ENCODE data around the gene ATG2A.

ATG2A gene

GRCh38 chr11:64875369-64876228, 41.4 kb downstream of the ATG2A start:
- in situ Hi-C loops (cut with MboI; ENCODE audit: low pct_unique_long_range_greater_than_20kb, low sequenced_read_pairs) = no loop called here
- DNase-seq = no peak

GRCh38 chr11:64874308-64875240, 42.4 kb downstream of the ATG2A start:
- in situ Hi-C loops (cut with MboI; ENCODE audit: low pct_unique_long_range_greater_than_20kb, low sequenced_read_pairs) = no loop called here
- DNase-seq = no peak

- no peak for DNase-seq
- in situ Hi-C loops (cut with MboI; ENCODE audit: low pct_unique_long_range_greater_than_20kb, low sequenced_read_pairs) = no loop called here
These were observed 44.1 kb downstream of the ATG2A start for GRCh38 chr11:64872790-64873488.

GRCh38 chr11:64871492-64871891, 45.5 kb downstream of the ATG2A start:
- in situ Hi-C loops (cut with MboI; ENCODE audit: low pct_unique_long_range_greater_than_20kb, low sequenced_read_pairs) = no loop called here
- no peak for DNase-seq

- in situ Hi-C loops (cut with MboI; ENCODE audit: low pct_unique_long_range_greater_than_20kb, low sequenced_read_pairs) = no loop called here
- DNase-seq = no peak
These were observed 46.0 kb downstream of the ATG2A start for GRCh38 chr11:64870893-64871466.

- DNase-seq = no peak
- in situ Hi-C loops (cut with MboI; ENCODE audit: low pct_unique_long_range_greater_than_20kb, low sequenced_read_pairs) = no loop called here
These were observed 46.7 kb downstream of the ATG2A start for GRCh38 chr11:64870176-64870892.

GRCh38 chr11:64869571-64870175, 47.3 kb downstream of the ATG2A start:
- no peak for DNase-seq
- in situ Hi-C loops (cut with MboI; ENCODE audit: low pct_unique_long_range_greater_than_20kb, low sequenced_read_pairs) = no loop called here

- in situ Hi-C loops (cut with MboI; ENCODE audit: low pct_unique_long_range_greater_than_20kb, low sequenced_read_pairs) = no loop called here
- no peak for DNase-seq
These were observed 48.0 kb downstream of the ATG2A start for GRCh38 chr11:64868904-64869570.

GRCh38 chr11:64867748-64868462, 49.1 kb downstream of the ATG2A start:
- DNase-seq = no peak
- in situ Hi-C loops (cut with MboI; ENCODE audit: low pct_unique_long_range_greater_than_20kb, low sequenced_read_pairs) = no loop called here

GRCh38 chr11:64866173-64866491, 50.9 kb downstream of the ATG2A start:
- no peak for DNase-seq
- in situ Hi-C loops (cut with MboI; ENCODE audit: low pct_unique_long_range_greater_than_20kb, low sequenced_read_pairs) = no loop called here

GRCh38 chr11:64865286-64866172, 51.5 kb downstream of the ATG2A start:
- in situ Hi-C loops (cut with MboI; ENCODE audit: low pct_unique_long_range_greater_than_20kb, low sequenced_read_pairs) = no loop called here
- no peak for DNase-seq

- in situ Hi-C loops (cut with MboI; ENCODE audit: low pct_unique_long_range_greater_than_20kb, low sequenced_read_pairs) = no loop called here
- DNase-seq = no peak
These were observed 52.3 kb downstream of the ATG2A start for GRCh38 chr11:64864473-64865285.

GRCh38 chr11:64864135-64864472, 52.9 kb downstream of the ATG2A start:
- no peak for DNase-seq

GRCh38 chr11:64863391-64864060, 53.5 kb downstream of the ATG2A start:
- in situ Hi-C loops (cut with MboI; ENCODE audit: low pct_unique_long_range_greater_than_20kb, low sequenced_read_pairs) = no loop called here
- no peak for DNase-seq

More at GRCh38 chr11:64864135-64864472, 52.9 kb downstream of the ATG2A start:
- in situ Hi-C loops (cut with MboI; ENCODE audit: low pct_unique_long_range_greater_than_20kb, low sequenced_read_pairs) = no loop called here

- in situ Hi-C loops (cut with MboI; ENCODE audit: low pct_unique_long_range_greater_than_20kb, low sequenced_read_pairs) = no loop called here
- DNase-seq = no peak
These were observed 54.0 kb downstream of the ATG2A start for GRCh38 chr11:64862987-64863390.

All from KBM-7 (cell line).